Prostate gland (tissue), 2 donors: ENCODE measurements around the gene MXRA8. TPM values are rescaled to one million over a fixed set of nuclear protein-coding genes. Genes with fewer than 3 reads are reported as not detected.

Source experiments
- DNase-seq: peaks from one replicate; pipeline ENCODE4 v3.0.0-alpha.2; 2019; ENCODE audit warnings: low spot score
- H3K27ac ChIP-seq, 2 donors: fragments of 200-600 bp; sonication (generic); 2 replicates each; pipeline ENCODE4 v1.5.1; 2017 to 2019
- H3K27me3 ChIP-seq: fragments of 200-600 bp; sonication (generic); replicated peaks from 2 replicates; pipeline ENCODE4 v1.5.1; 2019; ENCODE audit not compliant: insufficient read depth
- H3K36me3 ChIP-seq, 2 donors: fragments of 200-600 bp; sonication (generic); 1 replicate in 1 of 2; 2 replicates in 1 of 2; pipeline versions ENCODE4 v1.5.1 to v1.8.1; 2017 to 2019
- H3K4me1 ChIP-seq: fragments of 200-600 bp; sonication (generic); replicated peaks from 2 replicates; pipeline ENCODE4 v1.5.1; 2019
- H3K4me3 ChIP-seq, 2 donors: fragments of 200-600 bp; sonication (generic); 2 replicates each; pipeline ENCODE4 v1.5.1; 2017 to 2019
- H3K9me3 ChIP-seq: fragments of 200-600 bp; sonication (generic); 2 replicates; pipeline ENCODE4 v1.5.1; 2017
- CTCF ChIP-seq, 4 experiments: fragments of 200-600 bp in 2 of 4; fragments of 450-650 bp in 2 of 4; sonication (generic) in 2 of 4; IDR thresholded peaks; 1 replicate in 3 of 4; 2 replicates in 1 of 4; pipeline ENCODE4 v1.5.1; 2016 to 2019; ENCODE audit warnings: antibody characterized with exemption in 4 of 4, mild to moderate bottlenecking in 2 of 4, moderate library complexity in 2 of 4
- POLR2A ChIP-seq: fragments of 450-650 bp; IDR thresholded peaks from one replicate; pipeline ENCODE4 v1.6.1; 2016; ENCODE audit warnings: antibody characterized with exemption, mild to moderate bottlenecking
- POLR2AphosphoS5 ChIP-seq: sonication (generic); formaldehyde crosslinking; IDR thresholded peaks from one replicate; pipeline ENCODE4 v1.6.1; 2017; ENCODE audit warnings: antibody characterized with exemption
- WGBS: methylation state at CpG from one replicate; pipeline ENCODE4 v1.1.5; 2018; 5-methylcytosine and 5-hydroxymethylcytosine counted together
- intact Hi-C: fragments of 100-400 bp; cut with DNase I; formaldehyde crosslinking; loops from one replicate; pipeline ENCODE4 v1.14.2; 2022
- total RNA-seq, 2 donors: library from RNA; depleted of rRNA; stranded (reverse); fragments of >200 nt; gene quantifications; one replicate each; pipeline ENCODE4 v1.1.0, GENCODE V29; 2016

Gene MXRA8
- total RNA-seq, 2 donors from 2014 or later = 39.0 to 152 TPM

GRCh38 chr1:1322952-1323351, 35.4 kb downstream of the MXRA8 start:
- 83% methylated on average over 10 of the region's 10 CpGs for WGBS
- H3K27ac ChIP-seq = no peak overlapping the region
- intact Hi-C loops = no loop called here
- no peaks in the 10 kb centered on the region for H3K9me3 ChIP-seq
- no peak for DNase-seq
- H3K4me3 ChIP-seq = no peak overlapping the region
- H3K27me3 ChIP-seq = no peaks in the 10 kb centered on the region
- peaks cover 0 to 6% of the 10 kb centered on the region in 2 donors for H3K36me3 ChIP-seq
- H3K4me1 ChIP-seq = peaks cover 16% of the 10 kb centered on the region
- TF ChIP-seq POLR2AphosphoS5 (no peak), CTCF (IDR thresholded peaks at IDR 0.05) (no peak)

GRCh38 chr1:1322418-1322817, 35.9 kb downstream of the MXRA8 start:
- H3K27ac ChIP-seq = no peak overlapping the region

GRCh38 chr1:1321477-1321876, 36.9 kb downstream of the MXRA8 start:
- Histone ChIP-seq H3K27me3 (no peaks in the 10 kb centered on the region), H3K36me3 (peaks cover 0 to 6% of the 10 kb centered on the region in 2 donors), H3K27ac (no peak overlapping the region), H3K9me3 (no peaks in the 10 kb centered on the region), H3K4me1 (peaks cover 21% of the 10 kb centered on the region), H3K4me3 (no peak overlapping the region)
- intact Hi-C loops = no loop called here
- no peak for DNase-seq
- WGBS = 89% methylated on average over 8 of the region's 8 CpGs
- TF ChIP-seq POLR2AphosphoS5 (no peak), CTCF (IDR thresholded peaks at IDR 0.05) (no peak), POLR2A (no peak)

More at GRCh38 chr1:1322418-1322817, 35.9 kb downstream of the MXRA8 start:
- no peak for TF ChIP-seq CTCF (IDR thresholded peaks at IDR 0.05)
- TF ChIP-seq POLR2A = no peak
- TF ChIP-seq POLR2AphosphoS5 = no peak
- H3K4me3 ChIP-seq = no peak overlapping the region
- DNase-seq = no peak
- no peaks in the 10 kb centered on the region for H3K27me3 ChIP-seq
- intact Hi-C loops = no loop called here
- H3K36me3 ChIP-seq = peaks cover 0 to 6% of the 10 kb centered on the region in 2 donors
- WGBS = 81% methylated on average over 5 of the region's 14 CpGs
- H3K9me3 ChIP-seq = no peaks in the 10 kb centered on the region
- peaks cover 21% of the 10 kb centered on the region for H3K4me1 ChIP-seq

- no peaks in the 10 kb centered on the region for H3K9me3 ChIP-seq
- H3K4me3 ChIP-seq = no peak overlapping the region
- H3K36me3 ChIP-seq = peaks cover 0 to 6% of the 10 kb centered on the region in 2 donors
- DNase-seq = no peak
- no peak overlapping the region for H3K27ac ChIP-seq
- WGBS = 74% methylated on average over 16 of the region's 23 CpGs
- no peaks in the 10 kb centered on the region for H3K27me3 ChIP-seq
- H3K4me1 ChIP-seq = peaks cover 17% of the 10 kb centered on the region
- TF ChIP-seq POLR2A (no peak), CTCF (IDR thresholded peaks at IDR 0.05) (no peak), POLR2AphosphoS5 (no peak)
- intact Hi-C loops = no loop called here
Observed at GRCh38 chr1:1320666-1321448, 37.5 kb downstream of the MXRA8 start.

GRCh38 chr1:1319646-1319941, 38.8 kb downstream of the MXRA8 start:
- 88% methylated on average over 13 of the region's 13 CpGs for WGBS
- Histone ChIP-seq H3K4me1 (peaks cover 12% of the 10 kb centered on the region), H3K9me3 (no peaks in the 10 kb centered on the region), H3K4me3 (no peak overlapping the region), H3K27ac (no peak overlapping the region), H3K36me3 (peaks cover 0 to 6% of the 10 kb centered on the region in 2 donors), H3K27me3 (no peaks in the 10 kb centered on the region)
- TF ChIP-seq CTCF (IDR thresholded peaks at IDR 0.05) = no peak
- no peak for TF ChIP-seq POLR2AphosphoS5
- TF ChIP-seq POLR2A = no peak
- DNase-seq = no peak
- intact Hi-C loops = no loop called here
